Transverse colon (tissue), 4 donors: ENCODE results near the gene KDM5D. TPM values are rescaled to one million over a fixed set of nuclear protein-coding genes. Genes with fewer than 3 reads are reported as not detected.

Experiments used
- DNase-seq: peaks from one replicate; pipeline ENCODE4 v3.0.0-alpha.2; 2019
- H3K27ac ChIP-seq, 4 donors: fragments of 200-600 bp; sonication (generic); 2 replicates each; pipeline ENCODE4 v1.5.1; 2016 to 2018; ENCODE audit warnings: inconsistent platforms in 4 of 4
- H3K27me3 ChIP-seq: fragments of 200-600 bp; sonication (generic); 2 replicates; pipeline ENCODE4 v1.5.1; 2017; ENCODE audit warnings: inconsistent platforms
- H3K36me3 ChIP-seq, 4 donors: fragments of 200-600 bp; sonication (generic); 2 replicates each; pipeline ENCODE4 v1.5.1; 2017 to 2019; ENCODE audit warnings: inconsistent platforms in 4 of 4
- H3K4me1 ChIP-seq, 4 donors: fragments of 200-600 bp; sonication (generic); 2 replicates each; pipeline ENCODE4 v1.5.1; 2017 to 2020; ENCODE audit warnings: inconsistent platforms in 4 of 4
- H3K4me3 ChIP-seq, 4 donors: fragments of 200-600 bp; sonication (generic); 1 replicate in 1 of 4; 2 replicates in 3 of 4; pipeline versions ENCODE4 v1.5.1 to v1.6.1; 2017 to 2019; ENCODE audit warnings: inconsistent platforms in 4 of 4
- H3K9me3 ChIP-seq, 2 donors: fragments of 200-600 bp; sonication (generic); 2 replicates each; pipeline ENCODE4 v1.5.1; 2017 to 2019; ENCODE audit warnings: inconsistent platforms in 2 of 2
- CTCF ChIP-seq, 5 experiments: fragments of 200-600 bp in 3 of 5; fragments of 450-650 bp in 2 of 5; sonication (generic) in 3 of 5; IDR thresholded peaks; 1 replicate in 2 of 5; 2 replicates in 3 of 5; pipeline ENCODE4 v1.5.1; 2016 to 2017; ENCODE audit warnings: antibody characterized with exemption in 5 of 5, inconsistent platforms in 3 of 5, mild to moderate bottlenecking in 2 of 5, moderate library complexity in 1 of 5
- EP300 ChIP-seq: sonication (generic); formaldehyde crosslinking; IDR thresholded peaks from one replicate; pipeline ENCODE4 v1.6.1; 2017; ENCODE audit warnings: antibody characterized with exemption, low read depth
- POLR2A ChIP-seq: fragments of 450-650 bp; IDR thresholded peaks from one replicate; pipeline ENCODE4 v1.6.1; 2016; ENCODE audit warnings: antibody characterized with exemption, mild to moderate bottlenecking, moderate library complexity
- POLR2AphosphoS5 ChIP-seq, 3 donors: sonication (generic); formaldehyde crosslinking; IDR thresholded peaks; one replicate each; pipeline ENCODE4 v1.6.1; 2016; ENCODE audit warnings: antibody characterized with exemption in 3 of 3
- WGBS, 2 donors: methylation state at CpG; one replicate each; pipeline ENCODE4 v1.1.5; 2018; ENCODE audit warnings: low coverage in 1 of 2; 5-methylcytosine and 5-hydroxymethylcytosine counted together
- in situ Hi-C, 4 donors: fragments of 200-750 bp; cut with MboI; loops; one replicate each; pipeline versions ENCODE4 v1.15.0 to v1.15.1; 2017; ENCODE audit warnings: low sequenced_read_pairs in 3 of 4, low pct_ligation_motif_present in 1 of 4, low pct_unique_long_range_greater_than_20kb in 1 of 4
- intact Hi-C: fragments of 100-400 bp; cut with DNase I; formaldehyde crosslinking; loops from one replicate; pipeline ENCODE4 v1.15.1; 2023; ENCODE audit warnings: low total_unique reads
- total RNA-seq, 4 donors: library from RNA; depleted of rRNA; stranded (reverse); fragments of >200 nt; gene quantifications; one replicate each; pipeline ENCODE4 v1.1.0, GENCODE V29; 2016

The KDM5D gene
- total RNA-seq, 4 donors from 2014 or later: 47.9 to 56.9 TPM; not detected in 2

- intact Hi-C loops: no loop called here
- 40% methylated on average over 1 of the region's 1 CpG; no CpG with 5 or more reads in 1 of the 2 donors for WGBS, 2 donors
Measured at GRCh38 chrY:19734425-19734824, 10.1 kb downstream of the KDM5D start.

GRCh38 chrY:19717950-19718349 is 26.6 kb downstream of the KDM5D start:
- H3K4me3 ChIP-seq: no peak overlapping the region
- peaks cover 0 to 11% (median 2%) of the 10 kb centered on the region in 4 donors for H3K36me3 ChIP-seq
- in situ Hi-C loops (no loop called here), intact Hi-C loops (no loop called here)
- H3K27me3 ChIP-seq: no peaks in the 10 kb centered on the region
- no peak for DNase-seq
- H3K27ac ChIP-seq: no peak overlapping the region
- TF ChIP-seq EP300 (no peak), CTCF (IDR thresholded peaks at IDR 0.05) (no peak), POLR2A (no peak), POLR2AphosphoS5 (IDR thresholded peaks at IDR 0.05) (no peak)
- H3K4me1 ChIP-seq: no peaks in the 10 kb centered on the region
- H3K9me3 ChIP-seq: no peaks in the 10 kb centered on the region

More at GRCh38 chrY:19734425-19734824, 10.1 kb downstream of the KDM5D start:
- no peaks in the 10 kb centered on the region for H3K27me3 ChIP-seq
- no peak for DNase-seq
- H3K4me3 ChIP-seq: no peak overlapping the region
- in situ Hi-C loops: loop anchor here in 1 of 4 donors (25.0 kb wide), 1 partner anchor 197 kb away; no protein-coding TSS in a partner anchor
- no peak overlapping the region for H3K27ac ChIP-seq
- peaks cover 0 to 28% (median 6%) of the 10 kb centered on the region in 4 donors for H3K36me3 ChIP-seq
- peaks cover 0 to 4% (median 0%) of the 10 kb centered on the region in 4 donors for H3K4me1 ChIP-seq
- TF ChIP-seq POLR2AphosphoS5 (IDR thresholded peaks at IDR 0.05): no peak
- no peak for TF ChIP-seq POLR2A
- TF ChIP-seq EP300: no peak
- TF ChIP-seq CTCF (IDR thresholded peaks at IDR 0.05): no peak
- H3K9me3 ChIP-seq: no peaks in the 10 kb centered on the region

GRCh38 chrY:19717146-19717545 is 27.4 kb downstream of the KDM5D start:
- in situ Hi-C loops: no loop called here
- Histone ChIP-seq H3K36me3 (peaks cover 0 to 11% (median 2%) of the 10 kb centered on the region in 4 donors), H3K4me1 (no peaks in the 10 kb centered on the region), H3K4me3 (no peak overlapping the region), H3K27me3 (no peaks in the 10 kb centered on the region), H3K9me3 (no peaks in the 10 kb centered on the region), H3K27ac (no peak overlapping the region)
- TF ChIP-seq EP300: no peak
- TF ChIP-seq CTCF (IDR thresholded peaks at IDR 0.05): no peak
- no peak for TF ChIP-seq POLR2AphosphoS5 (IDR thresholded peaks at IDR 0.05)
- no peak for TF ChIP-seq POLR2A
- no peak for DNase-seq
- intact Hi-C loops: no loop called here
- no CpG with 5 or more reads among the region's 3 CpGs for WGBS, 2 donors

- no peak for DNase-seq
- H3K36me3 ChIP-seq: peaks cover 0 to 11% (median 2%) of the 10 kb centered on the region in 4 donors
- H3K27me3 ChIP-seq: no peaks in the 10 kb centered on the region
- H3K4me3 ChIP-seq: no peak overlapping the region
- no peak for TF ChIP-seq EP300
- TF ChIP-seq CTCF (IDR thresholded peaks at IDR 0.05): no peak
- no peak for TF ChIP-seq POLR2AphosphoS5 (IDR thresholded peaks at IDR 0.05)
- no peak for TF ChIP-seq POLR2A
- WGBS, 2 donors: no CpG with 5 or more reads among the region's 5 CpGs
- intact Hi-C loops: no loop called here
- H3K27ac ChIP-seq: no peak overlapping the region
- no peaks in the 10 kb centered on the region for H3K4me1 ChIP-seq
- no peaks in the 10 kb centered on the region for H3K9me3 ChIP-seq
- in situ Hi-C loops: no loop called here
Measured at GRCh38 chrY:19715226-19715625, 29.3 kb downstream of the KDM5D start.
